HG03558 (cell line): ENCODE data around the gene PIK3C2B.
"Not testable (repeated sequence)": the region's sequence is repeated elsewhere in the genome, so short reads cannot be mapped to it uniquely, and the experiment has no call there.

Source experiments
- ATAC-seq: cut with Tn5 transposase; IDR thresholded peaks from one replicate; pipeline ENCODE4 v1.9.1; 2021; ENCODE audit warnings: moderate number of reproducible peaks; ENCODE audit not compliant: unreplicated experiment; ENCODE audit errors: extremely low read depth

Gene PIK3C2B, protein sequence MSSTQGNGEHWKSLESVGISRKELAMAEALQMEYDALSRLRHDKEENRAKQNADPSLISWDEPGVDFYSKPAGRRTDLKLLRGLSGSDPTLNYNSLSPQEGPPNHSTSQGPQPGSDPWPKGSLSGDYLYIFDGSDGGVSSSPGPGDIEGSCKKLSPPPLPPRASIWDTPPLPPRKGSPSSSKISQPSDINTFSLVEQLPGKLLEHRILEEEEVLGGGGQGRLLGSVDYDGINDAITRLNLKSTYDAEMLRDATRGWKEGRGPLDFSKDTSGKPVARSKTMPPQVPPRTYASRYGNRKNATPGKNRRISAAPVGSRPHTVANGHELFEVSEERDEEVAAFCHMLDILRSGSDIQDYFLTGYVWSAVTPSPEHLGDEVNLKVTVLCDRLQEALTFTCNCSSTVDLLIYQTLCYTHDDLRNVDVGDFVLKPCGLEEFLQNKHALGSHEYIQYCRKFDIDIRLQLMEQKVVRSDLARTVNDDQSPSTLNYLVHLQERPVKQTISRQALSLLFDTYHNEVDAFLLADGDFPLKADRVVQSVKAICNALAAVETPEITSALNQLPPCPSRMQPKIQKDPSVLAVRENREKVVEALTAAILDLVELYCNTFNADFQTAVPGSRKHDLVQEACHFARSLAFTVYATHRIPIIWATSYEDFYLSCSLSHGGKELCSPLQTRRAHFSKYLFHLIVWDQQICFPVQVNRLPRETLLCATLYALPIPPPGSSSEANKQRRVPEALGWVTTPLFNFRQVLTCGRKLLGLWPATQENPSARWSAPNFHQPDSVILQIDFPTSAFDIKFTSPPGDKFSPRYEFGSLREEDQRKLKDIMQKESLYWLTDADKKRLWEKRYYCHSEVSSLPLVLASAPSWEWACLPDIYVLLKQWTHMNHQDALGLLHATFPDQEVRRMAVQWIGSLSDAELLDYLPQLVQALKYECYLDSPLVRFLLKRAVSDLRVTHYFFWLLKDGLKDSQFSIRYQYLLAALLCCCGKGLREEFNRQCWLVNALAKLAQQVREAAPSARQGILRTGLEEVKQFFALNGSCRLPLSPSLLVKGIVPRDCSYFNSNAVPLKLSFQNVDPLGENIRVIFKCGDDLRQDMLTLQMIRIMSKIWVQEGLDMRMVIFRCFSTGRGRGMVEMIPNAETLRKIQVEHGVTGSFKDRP (N-terminal part only)

GRCh38 chr1:204494281-204495077 is at the start of gene PIK3C2B:
TSS of gene PIK3C2B (minus strand) at chr1:204494805. CDS start at chr1:204469802, 25,003 bp downstream.
- no peak for ATAC-seq

GRCh38 chr1:204544321-204544720 is 49.7 kb upstream of the PIK3C2B start:
- ATAC-seq = no peak

- no peak for ATAC-seq
Observed at GRCh38 chr1:204541626-204542025, 47.0 kb upstream of the PIK3C2B start.

DNA sequence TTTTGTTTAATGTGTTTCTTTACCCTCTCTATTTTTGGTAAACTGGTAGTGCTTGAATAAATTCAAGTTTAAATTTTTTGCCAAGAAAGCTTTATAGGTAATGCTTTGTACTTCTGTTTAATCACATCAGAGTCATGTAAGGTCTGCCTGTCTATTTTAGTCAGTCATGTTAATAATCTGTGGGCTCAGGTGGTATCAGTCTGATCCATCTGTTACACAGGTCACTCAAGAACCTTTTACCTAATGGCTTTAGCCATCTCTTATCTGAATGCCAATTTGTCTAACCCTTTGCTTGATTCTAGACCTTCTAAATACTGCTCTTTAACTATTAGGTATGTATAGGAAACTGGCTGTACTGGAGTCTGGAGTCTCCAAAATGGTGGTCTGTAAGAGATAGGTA is 38.2 kb upstream of the PIK3C2B start:
- no peak for ATAC-seq

- ATAC-seq = peak; percentile 75
Observed at GRCh38 chr1:204530932-204531331, 36.3 kb upstream of the PIK3C2B start.

GRCh38 chr1:204529371-204529895 is 34.8 kb upstream of the PIK3C2B start:
- ATAC-seq = no peak

GRCh38 chr1:204528677-204529076 is 34.1 kb upstream of the PIK3C2B start:
- ATAC-seq = no peak

- no peak for ATAC-seq
Observed at GRCh38 chr1:204528241-204528640, 33.6 kb upstream of the PIK3C2B start.

DNA sequence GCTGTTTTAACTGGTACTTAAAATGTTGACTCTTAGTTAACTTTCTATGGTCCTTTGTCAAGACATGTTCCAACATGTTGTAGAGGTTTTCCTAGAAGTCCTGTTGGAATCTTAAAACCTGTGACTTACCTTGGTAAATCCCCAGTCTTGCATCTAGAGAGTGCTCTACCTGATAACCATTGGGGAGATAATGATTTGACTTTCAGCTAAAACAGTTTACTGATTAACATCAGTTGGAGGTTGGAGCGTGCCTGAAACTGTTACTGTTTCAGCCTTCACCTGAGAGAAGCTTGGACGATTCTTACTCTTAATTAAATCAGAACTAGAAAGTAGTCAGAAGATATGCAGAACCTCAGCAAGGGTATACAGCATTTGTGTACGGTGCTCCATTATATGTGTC is 30.4 kb upstream of the PIK3C2B start:
- no peak for ATAC-seq

DNA sequence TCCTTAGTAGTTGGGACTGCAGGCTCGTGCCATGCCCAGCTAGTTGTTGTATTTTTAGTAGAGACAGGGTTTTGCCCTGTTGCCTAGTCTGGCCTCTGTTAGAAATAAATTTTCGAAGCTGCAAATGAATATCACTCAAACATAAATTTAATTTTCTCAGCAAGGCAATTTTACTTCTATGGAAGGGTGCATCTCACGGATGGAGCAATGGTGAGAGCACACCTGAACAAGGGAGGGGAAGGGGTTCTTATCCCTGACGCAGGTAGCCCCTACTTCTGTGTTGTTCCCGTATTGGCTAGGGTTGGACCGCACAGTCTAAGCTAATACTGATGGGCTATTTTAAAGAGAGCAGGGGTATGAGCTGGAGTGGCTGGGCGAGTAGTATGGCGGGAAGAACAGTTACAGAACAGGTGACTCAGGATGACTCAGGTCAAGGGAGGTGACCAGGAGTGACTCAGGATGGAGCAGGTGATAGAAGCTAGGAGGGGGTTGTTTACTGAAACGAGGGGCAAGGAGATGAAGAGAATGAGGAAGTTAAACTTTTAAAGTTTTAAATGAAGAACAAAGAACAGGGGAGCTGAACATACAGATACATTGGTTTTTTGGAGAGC is 29.1 kb upstream of the PIK3C2B start:
- no peak for ATAC-seq

- not testable (repeated sequence) for ATAC-seq
Observed at GRCh38 chr1:204521941-204522521, 27.4 kb upstream of the PIK3C2B start.

DNA sequence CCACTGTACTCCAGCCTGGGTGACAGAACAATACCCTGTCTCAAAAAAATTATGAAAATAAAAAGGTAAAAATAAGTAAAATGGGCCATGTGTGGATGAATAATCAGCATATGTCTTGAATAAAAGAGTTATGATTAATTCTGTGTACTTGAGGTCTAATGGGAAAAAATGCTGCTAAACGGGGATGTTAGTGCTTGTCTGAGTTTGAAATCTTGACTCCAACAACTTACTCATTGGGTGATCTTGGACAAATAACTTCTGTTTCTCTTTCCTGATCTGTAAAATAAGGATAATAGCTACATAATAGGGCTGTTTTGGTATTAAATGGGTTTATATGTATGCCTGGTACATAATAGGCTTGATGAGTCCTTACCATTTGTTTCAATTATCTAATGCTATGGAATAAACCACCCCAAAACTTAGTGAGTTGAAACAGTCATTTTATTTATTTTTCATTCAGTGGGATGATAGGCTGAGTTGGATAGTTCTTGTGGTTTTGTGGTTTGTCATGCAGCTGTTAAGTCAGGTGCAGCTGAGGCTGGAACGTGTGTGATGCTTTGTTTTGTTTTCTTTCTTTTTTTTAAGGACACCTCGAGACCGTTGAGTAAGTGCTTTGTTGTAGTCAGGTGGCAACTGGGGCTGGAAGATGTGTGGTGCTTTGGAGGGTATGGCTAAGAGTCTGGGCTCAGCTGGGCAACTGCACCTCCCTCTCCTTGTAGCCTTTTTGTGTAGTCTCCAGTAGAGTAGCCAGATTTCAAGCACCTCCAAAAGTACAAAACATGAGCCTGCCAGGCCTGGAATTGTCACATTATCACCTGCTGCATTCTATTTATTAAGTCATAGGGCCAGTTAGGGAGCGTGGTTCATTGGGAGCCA is 26.5 kb upstream of the PIK3C2B start:
- peak; percentile 35 for ATAC-seq

DNA sequence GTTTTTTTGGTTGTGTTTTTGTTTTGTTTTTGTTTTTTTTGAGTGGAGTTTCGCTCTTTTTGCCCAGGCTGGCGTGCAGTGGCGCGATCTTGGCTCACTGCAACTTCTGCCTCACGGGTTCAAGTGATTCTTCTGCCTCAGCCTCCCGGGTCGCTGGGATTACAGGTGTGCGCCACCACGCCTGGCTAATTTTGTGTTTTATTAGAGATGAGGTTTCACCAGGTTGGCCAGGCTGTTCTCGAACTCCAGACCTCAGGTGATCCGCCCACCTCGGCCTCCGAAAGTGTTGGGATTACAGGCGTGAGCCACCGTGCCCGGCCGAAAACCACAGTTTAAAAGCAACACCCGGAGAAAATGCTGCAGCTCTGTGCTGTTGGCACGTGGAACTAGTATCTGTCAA is 22.8 kb upstream of the PIK3C2B start:
- ATAC-seq = not testable (repeated sequence)

GRCh38 chr1:204516180-204516879 is 21.7 kb upstream of the PIK3C2B start, which contains the start of gene MDM4:
TSS of gene MDM4 (plus strand) at chr1:204516406. CDS start at chr1:204525519, 9,113 bp downstream.
- peak; percentile 40 for ATAC-seq

- no peak for ATAC-seq
Observed at GRCh38 chr1:204514828-204515227, 20.2 kb upstream of the PIK3C2B start.

- ATAC-seq = no peak
Observed at GRCh38 chr1:204513117-204513716, 18.6 kb upstream of the PIK3C2B start.

GRCh38 chr1:204511366-204511765 is 16.8 kb upstream of the PIK3C2B start:
- ATAC-seq = no peak
